Natural killer cell (primary cell): ENCODE data around the gene LTBP3. TPM values are rescaled to one million over a fixed set of nuclear protein-coding genes. Genes with fewer than 3 reads are reported as not detected.

Source experiments
- ATAC-seq, 3 donors: fragments of 150-1000 bp in 2 of 3; fragments of 200-7000 bp in 1 of 3; cut with Tn5 transposase; 1 replicate in 1 of 3; 2 replicates in 2 of 3; pipeline ENCODE4 v1.10.0; 2021; ENCODE audit warnings: mild to moderate bottlenecking in 2 of 3, moderate library complexity in 2 of 3
- DNase-seq, 2 donors: peaks; one replicate each; pipeline versions ENCODE4 v3.0.0 to v3.0.0-alpha.2; 2013 to 2021; ENCODE audit warnings: mixed read lengths in 1 of 2
- H3K27ac ChIP-seq: one replicate; pipeline ENCODE4 v1.5.1; 2013; ENCODE audit warnings: mild to moderate bottlenecking, low read length
- H3K27me3 ChIP-seq: one replicate; pipeline ENCODE4 v1.6.1; 2013; ENCODE audit warnings: low read length; ENCODE audit not compliant: control insufficient read depth, insufficient read depth
- H3K36me3 ChIP-seq: one replicate; pipeline ENCODE4 v1.6.1; 2013; ENCODE audit warnings: low read length; ENCODE audit not compliant: control insufficient read depth, insufficient read depth
- H3K4me1 ChIP-seq: one replicate; pipeline ENCODE4 v1.6.1; 2013; ENCODE audit warnings: low read length; ENCODE audit not compliant: control insufficient read depth, insufficient read depth
- H3K4me3 ChIP-seq: one replicate; pipeline ENCODE4 v1.5.1; 2013; ENCODE audit warnings: low read length
- H3K9me3 ChIP-seq: one replicate; pipeline ENCODE4 v1.6.1; 2013; ENCODE audit warnings: low read length; ENCODE audit not compliant: control insufficient read depth, insufficient read depth
- H3K27ac Mint-ChIP-seq, 2 donors: one replicate each; pipeline ENCODE4 v1.8.0; 2022; ENCODE audit warnings: mild to moderate bottlenecking in 2 of 2, mixed read lengths in 2 of 2, moderate library complexity in 1 of 2
- H3K27me3 Mint-ChIP-seq, 2 donors: one replicate each; pipeline ENCODE4 v1.8.0; 2022; ENCODE audit warnings: low read depth in 2 of 2, mixed read lengths in 2 of 2
- H3K36me3 Mint-ChIP-seq: one replicate; pipeline ENCODE4 v1.8.0; 2022; ENCODE audit warnings: mixed read lengths
- H3K4me1 Mint-ChIP-seq, 2 donors: one replicate each; pipeline ENCODE4 v1.8.0; 2022; ENCODE audit warnings: mixed read lengths in 2 of 2
- H3K4me3 Mint-ChIP-seq: one replicate; pipeline ENCODE4 v1.8.0; 2022; ENCODE audit warnings: mild to moderate bottlenecking, moderate library complexity, mixed read lengths
- H3K9me3 Mint-ChIP-seq, 2 donors: one replicate each; pipeline ENCODE4 v1.8.0; 2022; ENCODE audit warnings: mixed read lengths in 2 of 2
- WGBS: methylation state at CpG from one replicate; pipeline ENCODE4 v1.1.7; 2013; ENCODE audit warnings: missing lambda C conversion rate; ENCODE audit not compliant: insufficient coverage; 5-methylcytosine and 5-hydroxymethylcytosine counted together
- intact Hi-C: fragments of 100-400 bp; cut with micrococcal nuclease; formaldehyde crosslinking; loops from one replicate; pipeline ENCODE4 v1.14.2; 2022
- total RNA-seq, 4 donors: library from RNA; stranded (reverse); fragments of 120-200 nt in 1 of 4; gene quantifications; one replicate each; pipeline versions ENCODE4 v1.2.3 to v1.2.4, GENCODE V29; 2013 to 2022
- TF ChIP-seq, protein P1 (sequence below): fragments of 200-600 bp; IDR thresholded peaks from one replicate; pipeline ENCODE4 v1.8.0; 2022; ENCODE audit warnings: antibody characterized with exemption

The LTBP3 gene
- total RNA-seq, 3 donors from 2014 or later (not counting 1 experiment from before 2014, with no cell fraction given), result 121 to 155 (median 140) TPM

DNA sequence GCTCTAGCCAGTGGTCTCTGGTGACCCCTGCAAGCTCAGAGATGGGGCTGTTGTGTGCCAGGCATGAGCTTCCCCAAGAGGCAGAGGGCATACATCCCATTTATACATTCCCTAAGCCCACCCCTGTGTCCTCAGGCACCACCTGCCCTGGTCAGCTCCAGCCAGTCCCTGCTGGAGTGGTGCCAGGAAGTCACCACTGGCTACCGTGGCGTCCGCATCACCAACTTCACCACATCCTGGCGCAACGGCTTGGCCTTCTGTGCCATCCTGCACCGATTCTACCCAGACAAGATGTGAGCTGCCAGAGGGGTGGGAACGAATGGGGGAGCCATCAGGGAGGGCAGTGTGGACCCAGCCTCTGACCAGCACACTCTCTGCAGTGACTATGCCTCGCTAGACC is 25.9 kb upstream of the LTBP3 start:
- 57% methylated on average over 8 of the region's 8 CpGs for WGBS
- no peak for ATAC-seq
- TF ChIP-seq, protein P1, sequence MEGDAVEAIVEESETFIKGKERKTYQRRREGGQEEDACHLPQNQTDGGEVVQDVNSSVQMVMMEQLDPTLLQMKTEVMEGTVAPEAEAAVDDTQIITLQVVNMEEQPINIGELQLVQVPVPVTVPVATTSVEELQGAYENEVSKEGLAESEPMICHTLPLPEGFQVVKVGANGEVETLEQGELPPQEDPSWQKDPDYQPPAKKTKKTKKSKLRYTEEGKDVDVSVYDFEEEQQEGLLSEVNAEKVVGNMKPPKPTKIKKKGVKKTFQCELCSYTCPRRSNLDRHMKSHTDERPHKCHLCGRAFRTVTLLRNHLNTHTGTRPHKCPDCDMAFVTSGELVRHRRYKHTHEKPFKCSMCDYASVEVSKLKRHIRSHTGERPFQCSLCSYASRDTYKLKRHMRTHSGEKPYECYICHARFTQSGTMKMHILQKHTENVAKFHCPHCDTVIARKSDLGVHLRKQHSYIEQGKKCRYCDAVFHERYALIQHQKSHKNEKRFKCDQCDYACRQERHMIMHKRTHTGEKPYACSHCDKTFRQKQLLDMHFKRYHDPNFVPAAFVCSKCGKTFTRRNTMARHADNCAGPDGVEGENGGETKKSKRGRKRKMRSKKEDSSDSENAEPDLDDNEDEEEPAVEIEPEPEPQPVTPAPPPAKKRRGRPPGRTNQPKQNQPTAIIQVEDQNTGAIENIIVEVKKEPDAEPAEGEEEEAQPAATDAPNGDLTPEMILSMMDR, result no peak
- Histone ChIP-seq H3K9me3 (no peaks in the 10 kb centered on the region), H3K36me3 (peaks cover 52% of the 10 kb centered on the region), H3K4me1 (peaks cover 32% of the 10 kb centered on the region), H3K27me3 (no peaks in the 10 kb centered on the region), H3K27ac (no peak overlapping the region), H3K4me3 (no peak overlapping the region)
- peak overlapping the region in 1 of 2 donors; percentile 74 for H3K27ac Mint-ChIP-seq
- no peak for DNase-seq
- no peaks in the 10 kb centered on the region for H3K9me3 Mint-ChIP-seq
- intact Hi-C loops, result loop anchor here (10.0 kb wide), 1 partner anchor 219 kb away; no protein-coding TSS in a partner anchor
- no peaks in the 10 kb centered on the region for H3K36me3 Mint-ChIP-seq
- peaks cover 29 to 56% of the 10 kb centered on the region in 2 donors for H3K4me1 Mint-ChIP-seq
- no peak overlapping the region for H3K4me3 Mint-ChIP-seq
- no peaks in the 10 kb centered on the region for H3K27me3 Mint-ChIP-seq

DNA sequence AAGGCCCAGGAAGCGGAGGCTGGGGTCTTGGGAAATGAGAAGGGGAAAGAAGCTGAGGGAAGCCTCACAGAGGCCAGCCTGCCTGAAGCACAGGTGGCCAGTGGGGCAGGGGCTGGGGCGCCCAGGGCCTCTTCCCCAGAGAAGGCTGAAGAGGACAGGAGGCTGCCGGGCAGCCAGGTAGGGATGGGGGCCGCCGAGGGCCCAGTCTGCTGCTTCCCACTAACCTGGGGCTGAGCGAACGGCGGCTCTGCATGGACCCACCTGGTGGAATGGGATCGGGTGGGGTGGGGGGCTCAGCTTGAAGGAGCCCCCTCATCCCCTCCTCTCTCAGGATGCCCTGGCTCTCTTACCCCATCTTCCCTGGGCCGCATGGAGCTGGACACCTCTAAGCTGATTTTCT is 25.4 kb upstream of the LTBP3 start:
- Mint-ChIP-seq H3K27ac (peak overlapping the region; percentile 74 to 81), H3K36me3 (no peaks in the 10 kb centered on the region), H3K4me1 (peaks cover 27 to 56% of the 10 kb centered on the region in 2 donors), H3K9me3 (no peaks in the 10 kb centered on the region), H3K27me3 (no peaks in the 10 kb centered on the region), H3K4me3 (no peak overlapping the region)
- WGBS, result 93% methylated on average over 7 of the region's 10 CpGs
- Histone ChIP-seq H3K27me3 (no peaks in the 10 kb centered on the region), H3K4me1 (peaks cover 27% of the 10 kb centered on the region), H3K4me3 (no peak overlapping the region), H3K36me3 (peaks cover 52% of the 10 kb centered on the region), H3K27ac (no peak overlapping the region), H3K9me3 (no peaks in the 10 kb centered on the region)
- TF ChIP-seq, protein P1, result no peak
- intact Hi-C loops, result loop anchor here (10.0 kb wide), 1 partner anchor 219 kb away; no protein-coding TSS in a partner anchor
- no peak for ATAC-seq
- DNase-seq, result no peak

GRCh38 chr11:65581928-65582327 is 23.8 kb upstream of the LTBP3 start:
- peaks cover 57% of the 10 kb centered on the region for H3K36me3 ChIP-seq
- H3K4me1 Mint-ChIP-seq, result peaks cover 24 to 59% of the 10 kb centered on the region in 2 donors

More at GRCh38 chr11:65581928-65582327, 23.8 kb upstream of the LTBP3 start:
- H3K27me3 Mint-ChIP-seq, result no peaks in the 10 kb centered on the region
- TF ChIP-seq, protein P1, result no peak
- no peak overlapping the region for H3K4me3 ChIP-seq
- 96% methylated on average over 3 of the region's 3 CpGs for WGBS
- H3K4me1 ChIP-seq, result peaks cover 26% of the 10 kb centered on the region
- intact Hi-C loops, result loop anchor here (10.0 kb wide), 1 partner anchor 217 kb away; no protein-coding TSS in a partner anchor
- H3K36me3 Mint-ChIP-seq, result no peaks in the 10 kb centered on the region
- H3K4me3 Mint-ChIP-seq, result no peak overlapping the region
- peak overlapping the region; percentile 74 to 81 for H3K27ac Mint-ChIP-seq
- H3K9me3 Mint-ChIP-seq, result no peaks in the 10 kb centered on the region
- H3K27me3 ChIP-seq, result no peaks in the 10 kb centered on the region
- ATAC-seq, result no peak
- no peak overlapping the region for H3K27ac ChIP-seq
- H3K9me3 ChIP-seq, result no peaks in the 10 kb centered on the region
- no peak for DNase-seq
